Fibroblast of lung (primary cell): Measurements from ENCODE around the gene SLC6A5. TPM values are rescaled to one million over a fixed set of nuclear protein-coding genes. Genes with fewer than 3 reads are reported as not detected.

Source experiments
- DNase-seq, 2 donors: peaks; one replicate each; pipeline versions ENCODE4 v3.0.0 to v3.0.0-alpha.2; 2010; ENCODE audit warnings: low read depth in 2 of 2
- H2AFZ ChIP-seq: 2 replicates; pipeline ENCODE4 v1.5.1; 2012; ENCODE audit warnings: low read length, control low read depth, inconsistent platforms
- H3K27ac ChIP-seq: 2 replicates; pipeline ENCODE4 v1.5.1; 2011; ENCODE audit warnings: low read length, control low read depth; ENCODE audit not compliant: insufficient read depth
- H3K27me3 ChIP-seq: 2 replicates; pipeline ENCODE4 v1.5.1; 2011; ENCODE audit warnings: mild to moderate bottlenecking, low read length; ENCODE audit not compliant: control insufficient read depth, insufficient read depth
- H3K36me3 ChIP-seq: 2 replicates; pipeline ENCODE4 v1.5.1; 2011; ENCODE audit warnings: low read length; ENCODE audit not compliant: control insufficient read depth, insufficient read depth
- H3K4me1 ChIP-seq: 2 replicates; pipeline ENCODE4 v1.5.1; 2011; ENCODE audit warnings: low read length; ENCODE audit not compliant: control insufficient read depth, insufficient read depth; ENCODE audit errors: extremely low read depth
- H3K4me2 ChIP-seq: 2 replicates; pipeline ENCODE4 v1.5.1; 2011; ENCODE audit warnings: low read length, control low read depth; ENCODE audit not compliant: insufficient read depth; ENCODE audit errors: extremely low read depth
- H3K4me3 ChIP-seq, 4 experiments: fragments of 200-600 bp in 1 of 4; sonication (generic) in 1 of 4; replicated peaks in 1 of 4; 2 replicates each; pipeline ENCODE4 v1.5.1; 2011 to 2016; ENCODE audit warnings: low read length in 4 of 4, low read depth in 3 of 4, mild to moderate bottlenecking in 3 of 4, control low read depth in 2 of 4, inconsistent platforms in 1 of 4, mixed read lengths in 1 of 4; ENCODE audit not compliant: insufficient read depth in 1 of 4; ENCODE audit errors: control extremely low read depth in 1 of 4
- H3K79me2 ChIP-seq: 2 replicates; pipeline ENCODE4 v1.5.1; 2012; ENCODE audit warnings: mild to moderate bottlenecking, low read length, inconsistent platforms; ENCODE audit not compliant: control insufficient read depth, insufficient read depth
- H3K9ac ChIP-seq: 2 replicates; pipeline ENCODE4 v1.5.1; 2011; ENCODE audit warnings: mild to moderate bottlenecking, low read length, control low read depth; ENCODE audit not compliant: insufficient read depth
- H3K9me3 ChIP-seq: 2 replicates; pipeline ENCODE4 v1.5.1; 2012; ENCODE audit warnings: low read depth, low read length; ENCODE audit not compliant: control insufficient read depth, insufficient read depth
- H4K20me1 ChIP-seq: 2 replicates; pipeline ENCODE4 v1.5.1; 2011; ENCODE audit warnings: low read length; ENCODE audit not compliant: control insufficient read depth, insufficient read depth; ENCODE audit errors: extremely low read depth
- EZH2 ChIP-seq: IDR thresholded peaks from 2 replicates; pipeline ENCODE4 v1.5.1; 2012; ENCODE audit warnings: low read length, control low read depth, mild to moderate bottlenecking; ENCODE audit errors: missing control alignments
- polyA plus RNA-seq, 2 donors: library from polyadenylated mRNA; depleted of rRNA in 1 of 2; stranded (reverse) in 1 of 2; unstranded in 1 of 2; fragments of >200 nt; gene quantifications; 2 replicates each; pipeline ENCODE4 v1.2.1, GENCODE V29; 2011 to 2012; ENCODE audit warnings: missing spikeins in 1 of 2
- total RNA-seq: library from RNA; depleted of rRNA; stranded (reverse); fragments of >200 nt; gene quantifications from 2 replicates; pipeline ENCODE4 v1.2.1, GENCODE V29; 2014
- TF ChIP-seq, protein P1 (sequence below), 2 donors: IDR thresholded peaks in 1 of 2; conservative IDR thresholded peaks in 1 of 2; 1 replicate in 1 of 2; 2 replicates in 1 of 2; pipeline ENCODE4 v1.5.1; 2011 to 2012; ENCODE audit warnings: low read length in 2 of 2, control low read depth in 1 of 2, inconsistent platforms in 1 of 2, low read depth in 1 of 2, mild to moderate bottlenecking in 1 of 2

SLC6A5 gene
- total and polyA plus RNA-seq, 2 donors (not counting 1 experiment from before 2014, with no cell fraction given) = not detected

DNA sequence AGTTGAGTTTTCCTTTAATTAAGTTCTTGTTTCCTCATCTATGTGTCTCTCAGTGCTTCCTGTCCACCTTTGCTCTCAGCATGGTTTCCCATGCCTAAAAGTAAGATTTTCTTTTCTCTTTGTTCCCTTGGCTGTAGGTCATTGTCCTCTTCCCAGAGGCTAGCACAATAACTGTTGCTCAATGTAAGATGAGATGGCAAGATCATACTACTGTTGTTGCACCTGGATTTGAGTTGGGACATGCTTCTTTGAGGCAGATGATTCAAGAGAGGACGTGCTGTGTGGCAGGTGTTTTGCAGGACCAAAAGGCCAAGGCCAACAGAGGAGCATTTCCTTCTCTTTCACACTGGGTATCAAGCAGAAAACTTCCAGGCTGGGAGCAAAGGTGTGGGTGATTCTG is 58.7 kb downstream of the SLC6A5 start:
- Histone ChIP-seq H2AFZ (no peak overlapping the region), H3K9ac (no peak overlapping the region), H3K4me3 (no peak overlapping the region), H3K79me2 (no peaks in the 10 kb centered on the region), H3K4me2 (no peak overlapping the region), H4K20me1 (no peaks in the 10 kb centered on the region), H3K27ac (no peak overlapping the region), H3K4me1 (no peaks in the 10 kb centered on the region), H3K36me3 (no peaks in the 10 kb centered on the region), H3K9me3 (no peaks in the 10 kb centered on the region), H3K27me3 (no peaks in the 10 kb centered on the region)
- no peak for DNase-seq
- TF ChIP-seq, protein P1, sequence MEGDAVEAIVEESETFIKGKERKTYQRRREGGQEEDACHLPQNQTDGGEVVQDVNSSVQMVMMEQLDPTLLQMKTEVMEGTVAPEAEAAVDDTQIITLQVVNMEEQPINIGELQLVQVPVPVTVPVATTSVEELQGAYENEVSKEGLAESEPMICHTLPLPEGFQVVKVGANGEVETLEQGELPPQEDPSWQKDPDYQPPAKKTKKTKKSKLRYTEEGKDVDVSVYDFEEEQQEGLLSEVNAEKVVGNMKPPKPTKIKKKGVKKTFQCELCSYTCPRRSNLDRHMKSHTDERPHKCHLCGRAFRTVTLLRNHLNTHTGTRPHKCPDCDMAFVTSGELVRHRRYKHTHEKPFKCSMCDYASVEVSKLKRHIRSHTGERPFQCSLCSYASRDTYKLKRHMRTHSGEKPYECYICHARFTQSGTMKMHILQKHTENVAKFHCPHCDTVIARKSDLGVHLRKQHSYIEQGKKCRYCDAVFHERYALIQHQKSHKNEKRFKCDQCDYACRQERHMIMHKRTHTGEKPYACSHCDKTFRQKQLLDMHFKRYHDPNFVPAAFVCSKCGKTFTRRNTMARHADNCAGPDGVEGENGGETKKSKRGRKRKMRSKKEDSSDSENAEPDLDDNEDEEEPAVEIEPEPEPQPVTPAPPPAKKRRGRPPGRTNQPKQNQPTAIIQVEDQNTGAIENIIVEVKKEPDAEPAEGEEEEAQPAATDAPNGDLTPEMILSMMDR (conservative IDR thresholded peaks at IDR 0.05 in 1 of 2, IDR thresholded peaks at IDR 0.05 in 1 of 2; ENCODE audit: low read depth in 1 of 2, low read length in 2 of 2) = no peak
- no peak for TF ChIP-seq EZH2

GRCh38 chr11:20661445-20661844 is 62.0 kb downstream of the SLC6A5 start:
- Histone ChIP-seq H3K79me2 (no peaks in the 10 kb centered on the region), H3K4me3 (no peak overlapping the region), H3K27ac (no peak overlapping the region), H3K4me1 (no peaks in the 10 kb centered on the region), H4K20me1 (no peaks in the 10 kb centered on the region), H3K36me3 (no peaks in the 10 kb centered on the region), H3K9me3 (no peaks in the 10 kb centered on the region), H2AFZ (no peak overlapping the region), H3K27me3 (no peaks in the 10 kb centered on the region), H3K4me2 (no peak overlapping the region), H3K9ac (no peak overlapping the region)
- TF ChIP-seq, protein P1 (conservative IDR thresholded peaks at IDR 0.05 in 1 of 2, IDR thresholded peaks at IDR 0.05 in 1 of 2; ENCODE audit: low read depth in 1 of 2, low read length in 2 of 2) = no peak
- no peak for TF ChIP-seq EZH2
- DNase-seq = no peak

DNA sequence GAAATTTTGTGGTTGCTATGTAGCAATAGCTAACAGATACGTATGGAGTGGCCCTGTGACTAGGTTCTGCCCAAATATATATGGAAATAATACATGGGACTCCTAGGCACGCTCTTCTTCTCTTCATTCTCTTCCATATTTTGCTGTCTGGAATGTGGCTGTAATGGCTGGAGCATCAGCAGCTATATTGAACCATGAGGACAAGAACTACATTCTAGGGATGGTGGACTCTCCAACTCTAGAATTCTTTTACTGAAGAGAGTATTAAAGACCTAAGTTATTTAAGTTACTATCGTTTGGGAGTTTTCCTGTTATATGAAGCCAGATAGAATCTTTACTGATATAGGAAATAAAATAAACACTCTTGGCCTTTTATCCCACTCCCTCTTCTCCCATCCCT is 62.4 kb downstream of the SLC6A5 start:
- no peak overlapping the region for H3K4me2 ChIP-seq
- H3K4me1 ChIP-seq = no peaks in the 10 kb centered on the region
- no peaks in the 10 kb centered on the region for H3K27me3 ChIP-seq
- no peak overlapping the region for H2AFZ ChIP-seq
- no peaks in the 10 kb centered on the region for H3K9me3 ChIP-seq
- no peak overlapping the region for H3K4me3 ChIP-seq
- no peak overlapping the region for H3K9ac ChIP-seq
- H4K20me1 ChIP-seq = no peaks in the 10 kb centered on the region
- no peak for TF ChIP-seq EZH2
- TF ChIP-seq, protein P1 (conservative IDR thresholded peaks at IDR 0.05 in 1 of 2, IDR thresholded peaks at IDR 0.05 in 1 of 2; ENCODE audit: low read depth in 1 of 2, low read length in 2 of 2) = no peak
- no peaks in the 10 kb centered on the region for H3K79me2 ChIP-seq
- H3K36me3 ChIP-seq = no peaks in the 10 kb centered on the region
- DNase-seq = no peak
- H3K27ac ChIP-seq = no peak overlapping the region
